Tibial nerve (tissue), 4 donors: ENCODE results near the gene KPNA4.

Experiments
- EP300 ChIP-seq, 2 donors: sonication (generic); formaldehyde crosslinking; IDR thresholded peaks; one replicate each; pipeline ENCODE4 v1.6.1; 2017; ENCODE audit warnings: antibody characterized with exemption in 2 of 2, mild to moderate bottlenecking in 1 of 2
- POLR2A ChIP-seq, 2 donors: fragments of 450-650 bp; IDR thresholded peaks; one replicate each; pipeline ENCODE4 v1.6.1; 2017; ENCODE audit warnings: antibody characterized with exemption in 2 of 2, mild to moderate bottlenecking in 2 of 2, moderate library complexity in 2 of 2
- TF ChIP-seq, protein P1 (sequence below), 5 experiments: fragments of 200-600 bp in 3 of 5; fragments of 450-650 bp in 2 of 5; sonication (generic) in 3 of 5; IDR thresholded peaks; one replicate each; pipeline ENCODE4 v1.5.1; 2016 to 2019; ENCODE audit warnings: antibody characterized with exemption in 5 of 5, mild to moderate bottlenecking in 3 of 5, moderate library complexity in 2 of 5

DNA sequence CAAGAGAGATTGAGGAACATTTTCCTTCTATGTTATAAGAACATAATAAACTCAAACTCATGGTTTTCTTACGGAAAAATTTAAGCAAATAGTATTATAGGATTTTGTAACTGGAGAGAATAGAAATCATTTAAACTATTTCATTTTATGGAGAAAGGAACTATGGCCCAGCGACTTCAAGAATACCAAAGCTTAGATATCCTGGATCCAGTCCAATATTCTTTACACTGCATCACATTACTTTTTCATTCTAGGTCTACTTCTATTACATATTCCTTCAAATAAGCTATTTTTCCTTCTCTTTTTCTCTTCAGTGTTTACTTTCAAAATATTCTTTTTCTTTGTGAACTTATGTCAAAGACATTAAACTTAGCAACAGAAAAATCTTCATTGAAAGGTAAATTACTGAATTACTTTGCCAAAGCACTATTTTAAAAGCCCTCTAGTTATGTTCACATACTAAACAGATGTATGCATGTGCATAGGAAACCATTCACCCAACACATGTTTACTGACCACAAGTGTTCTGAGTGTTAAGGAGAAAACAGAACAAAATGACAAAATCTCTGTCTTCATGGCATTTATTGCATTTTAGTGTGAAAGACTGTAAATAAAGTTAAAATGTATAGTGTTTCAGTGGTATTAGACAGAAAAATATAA lies 20.4 kb downstream of the KPNA4 start:
- TF ChIP-seq, protein P1, sequence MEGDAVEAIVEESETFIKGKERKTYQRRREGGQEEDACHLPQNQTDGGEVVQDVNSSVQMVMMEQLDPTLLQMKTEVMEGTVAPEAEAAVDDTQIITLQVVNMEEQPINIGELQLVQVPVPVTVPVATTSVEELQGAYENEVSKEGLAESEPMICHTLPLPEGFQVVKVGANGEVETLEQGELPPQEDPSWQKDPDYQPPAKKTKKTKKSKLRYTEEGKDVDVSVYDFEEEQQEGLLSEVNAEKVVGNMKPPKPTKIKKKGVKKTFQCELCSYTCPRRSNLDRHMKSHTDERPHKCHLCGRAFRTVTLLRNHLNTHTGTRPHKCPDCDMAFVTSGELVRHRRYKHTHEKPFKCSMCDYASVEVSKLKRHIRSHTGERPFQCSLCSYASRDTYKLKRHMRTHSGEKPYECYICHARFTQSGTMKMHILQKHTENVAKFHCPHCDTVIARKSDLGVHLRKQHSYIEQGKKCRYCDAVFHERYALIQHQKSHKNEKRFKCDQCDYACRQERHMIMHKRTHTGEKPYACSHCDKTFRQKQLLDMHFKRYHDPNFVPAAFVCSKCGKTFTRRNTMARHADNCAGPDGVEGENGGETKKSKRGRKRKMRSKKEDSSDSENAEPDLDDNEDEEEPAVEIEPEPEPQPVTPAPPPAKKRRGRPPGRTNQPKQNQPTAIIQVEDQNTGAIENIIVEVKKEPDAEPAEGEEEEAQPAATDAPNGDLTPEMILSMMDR (IDR thresholded peaks at IDR 0.05), result no peak
- no peak for TF ChIP-seq POLR2A (IDR thresholded peaks at IDR 0.05)
- TF ChIP-seq EP300 (IDR thresholded peaks at IDR 0.05), result no peak
